ENCODE data around the gene CHST10. TPM values are rescaled to one million over a fixed set of nuclear protein-coding genes. Genes with fewer than 3 reads are reported as not detected.

Gene CHST10
- total and polyA plus RNA-seq, 9 donors: 10.0 to 23.7 (median 15.8) TPM

DNA sequence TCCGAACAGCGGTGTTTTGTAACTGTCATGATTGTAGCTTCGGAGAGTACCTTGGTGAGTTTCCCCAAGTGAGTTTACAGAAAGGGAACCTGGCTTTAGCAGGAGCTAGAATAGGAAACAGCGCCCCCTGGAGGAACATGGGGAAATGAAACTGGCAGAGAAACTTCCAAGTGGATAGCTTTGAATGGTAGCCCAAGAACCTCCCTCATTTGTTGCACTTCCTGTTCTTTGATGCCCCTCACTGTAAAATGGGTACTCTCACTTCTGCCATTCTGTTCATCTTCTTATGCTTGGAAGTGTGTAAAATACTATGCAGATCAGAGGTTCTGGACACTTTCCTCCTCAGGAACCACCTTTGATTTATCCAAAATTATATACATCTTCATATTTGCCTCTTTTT, 36.2 kb downstream of the CHST10 start:
- H3K27me3 ChIP-seq: no peaks in the 10 kb centered on the region
- H3K4me3 ChIP-seq: no peak overlapping the region
- H3K4me1 ChIP-seq (ENCODE audit: insufficient read depth): no peaks in the 10 kb centered on the region
- no peaks in the 10 kb centered on the region for H3K36me3 ChIP-seq
- no peaks in the 10 kb centered on the region for H3K9me3 ChIP-seq
- peak; percentile 80 to 90 (median 85) for DNase-seq
- H3K27ac ChIP-seq: no peak overlapping the region
- TF ChIP-seq EP300 (IDR thresholded peaks at IDR 0.05) (no peak), POLR2A (IDR thresholded peaks at IDR 0.05) (peak; percentile 14)
- TF ChIP-seq, protein P1, sequence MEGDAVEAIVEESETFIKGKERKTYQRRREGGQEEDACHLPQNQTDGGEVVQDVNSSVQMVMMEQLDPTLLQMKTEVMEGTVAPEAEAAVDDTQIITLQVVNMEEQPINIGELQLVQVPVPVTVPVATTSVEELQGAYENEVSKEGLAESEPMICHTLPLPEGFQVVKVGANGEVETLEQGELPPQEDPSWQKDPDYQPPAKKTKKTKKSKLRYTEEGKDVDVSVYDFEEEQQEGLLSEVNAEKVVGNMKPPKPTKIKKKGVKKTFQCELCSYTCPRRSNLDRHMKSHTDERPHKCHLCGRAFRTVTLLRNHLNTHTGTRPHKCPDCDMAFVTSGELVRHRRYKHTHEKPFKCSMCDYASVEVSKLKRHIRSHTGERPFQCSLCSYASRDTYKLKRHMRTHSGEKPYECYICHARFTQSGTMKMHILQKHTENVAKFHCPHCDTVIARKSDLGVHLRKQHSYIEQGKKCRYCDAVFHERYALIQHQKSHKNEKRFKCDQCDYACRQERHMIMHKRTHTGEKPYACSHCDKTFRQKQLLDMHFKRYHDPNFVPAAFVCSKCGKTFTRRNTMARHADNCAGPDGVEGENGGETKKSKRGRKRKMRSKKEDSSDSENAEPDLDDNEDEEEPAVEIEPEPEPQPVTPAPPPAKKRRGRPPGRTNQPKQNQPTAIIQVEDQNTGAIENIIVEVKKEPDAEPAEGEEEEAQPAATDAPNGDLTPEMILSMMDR (IDR thresholded peaks at IDR 0.05): peak; percentile 75 to 96 (median 82)
- intact Hi-C loops (cut with DNase I): loop anchor here (2.0 to 5.0 kb wide), 3 partner anchors 114 to 119 kb away; no protein-coding TSS in a partner anchor
- WGBS, 3 donors: 6 to 19% (median 16%) methylated on average over 4 of the region's 4 CpGs

- Histone ChIP-seq H3K36me3 (no peaks in the 10 kb centered on the region), H3K27me3 (no peaks in the 10 kb centered on the region), H3K4me1 (ENCODE audit: insufficient read depth) (no peaks in the 10 kb centered on the region), H3K4me3 (no peak overlapping the region), H3K9me3 (no peaks in the 10 kb centered on the region), H3K27ac (peak overlapping the region in 1 of 2 donors; percentile 7)
- TF ChIP-seq, protein P1 (IDR thresholded peaks at IDR 0.05): no peak
- TF ChIP-seq POLR2A (IDR thresholded peaks at IDR 0.05) (no peak), EP300 (IDR thresholded peaks at IDR 0.05) (no peak)
- intact Hi-C loops (cut with DNase I): loop anchor here (2.0 to 5.0 kb wide), 3 partner anchors 113 to 118 kb away; no protein-coding TSS in a partner anchor
- 75 to 84% (median 78%) methylated on average over 3 of the region's 3 CpGs for WGBS, 3 donors
- DNase-seq: no peak
Measured at GRCh38 chr2:100380681-100381080, 36.8 kb downstream of the CHST10 start.

GRCh38 chr2:100376836-100377235, 40.6 kb downstream of the CHST10 start:
- Histone ChIP-seq H3K27ac (no peak overlapping the region), H3K4me3 (no peak overlapping the region), H3K36me3 (no peaks in the 10 kb centered on the region), H3K27me3 (no peaks in the 10 kb centered on the region), H3K4me1 (ENCODE audit: insufficient read depth) (no peaks in the 10 kb centered on the region), H3K9me3 (no peaks in the 10 kb centered on the region)
- intact Hi-C loops (cut with DNase I): no loop called here
- TF ChIP-seq, protein P1 (IDR thresholded peaks at IDR 0.05): no peak
- TF ChIP-seq EP300 (IDR thresholded peaks at IDR 0.05): no peak
- 94 to 95% (median 95%) methylated on average over 7 of the region's 7 CpGs for WGBS, 3 donors
- no peak for DNase-seq

DNA sequence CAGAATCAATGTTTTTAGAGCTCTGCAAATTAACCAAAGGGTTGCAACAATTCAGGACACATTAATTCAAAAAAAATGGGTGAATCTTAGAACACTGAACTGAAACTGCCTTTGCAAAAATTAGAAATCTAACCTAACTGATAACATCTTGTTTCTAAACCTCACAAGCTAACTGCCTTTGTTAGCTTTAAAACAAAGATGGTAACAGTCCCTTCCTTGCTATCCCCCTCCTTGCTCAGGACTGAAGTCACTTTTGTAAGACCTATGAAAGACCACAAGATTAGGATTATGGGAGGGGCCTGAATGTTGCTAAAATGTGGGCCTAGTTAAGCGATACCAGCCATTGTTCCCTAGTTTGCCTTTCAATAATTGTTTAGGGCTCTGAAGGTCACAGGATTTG, 50.3 kb downstream of the CHST10 start:
- 83 to 98% (median 93%) methylated on average over 1 of the region's 1 CpG for WGBS, 3 donors
- Histone ChIP-seq H3K27ac (no peak overlapping the region), H3K36me3 (no peaks in the 10 kb centered on the region), H3K4me1 (ENCODE audit: insufficient read depth) (no peaks in the 10 kb centered on the region), H3K9me3 (no peaks in the 10 kb centered on the region), H3K27me3 (no peaks in the 10 kb centered on the region), H3K4me3 (no peak overlapping the region)
- no peak for TF ChIP-seq POLR2A (IDR thresholded peaks at IDR 0.05)
- TF ChIP-seq EP300 (IDR thresholded peaks at IDR 0.05): no peak
- TF ChIP-seq, protein P1 (IDR thresholded peaks at IDR 0.05): no peak
- intact Hi-C loops (cut with DNase I): no loop called here
- DNase-seq: no peak
